Prostate gland (tissue), 2 donors: ENCODE results near the gene RHBDL3. TPM values are rescaled to one million over a fixed set of nuclear protein-coding genes. Genes with fewer than 3 reads are reported as not detected.
"Not testable (repeated sequence)": the region's sequence is repeated elsewhere in the genome, so short reads cannot be mapped to it uniquely, and the experiment has no call there.

Experiments used
- DNase-seq: peaks from one replicate; pipeline ENCODE4 v3.0.0-alpha.2; 2019; ENCODE audit warnings: low spot score
- H3K27ac ChIP-seq, 2 donors: fragments of 200-600 bp; sonication (generic); 2 replicates each; pipeline ENCODE4 v1.5.1; 2017 to 2019
- H3K27me3 ChIP-seq: fragments of 200-600 bp; sonication (generic); replicated peaks from 2 replicates; pipeline ENCODE4 v1.5.1; 2019; ENCODE audit not compliant: insufficient read depth
- H3K36me3 ChIP-seq, 2 donors: fragments of 200-600 bp; sonication (generic); 1 replicate in 1 of 2; 2 replicates in 1 of 2; pipeline versions ENCODE4 v1.5.1 to v1.8.1; 2017 to 2019
- H3K4me1 ChIP-seq: fragments of 200-600 bp; sonication (generic); replicated peaks from 2 replicates; pipeline ENCODE4 v1.5.1; 2019
- H3K4me3 ChIP-seq, 2 donors: fragments of 200-600 bp; sonication (generic); 2 replicates each; pipeline ENCODE4 v1.5.1; 2017 to 2019
- H3K9me3 ChIP-seq: fragments of 200-600 bp; sonication (generic); 2 replicates; pipeline ENCODE4 v1.5.1; 2017
- POLR2A ChIP-seq: fragments of 450-650 bp; IDR thresholded peaks from one replicate; pipeline ENCODE4 v1.6.1; 2016; ENCODE audit warnings: antibody characterized with exemption, mild to moderate bottlenecking
- POLR2AphosphoS5 ChIP-seq: sonication (generic); formaldehyde crosslinking; IDR thresholded peaks from one replicate; pipeline ENCODE4 v1.6.1; 2017; ENCODE audit warnings: antibody characterized with exemption
- WGBS: methylation state at CpG from one replicate; pipeline ENCODE4 v1.1.5; 2018; 5-methylcytosine and 5-hydroxymethylcytosine counted together
- intact Hi-C: fragments of 100-400 bp; cut with DNase I; formaldehyde crosslinking; loops from one replicate; pipeline ENCODE4 v1.14.2; 2022
- total RNA-seq, 2 donors: library from RNA; depleted of rRNA; stranded (reverse); fragments of >200 nt; gene quantifications; one replicate each; pipeline ENCODE4 v1.1.0, GENCODE V29; 2016
- TF ChIP-seq, protein P1 (sequence below), 4 experiments: fragments of 200-600 bp in 2 of 4; fragments of 450-650 bp in 2 of 4; sonication (generic) in 2 of 4; IDR thresholded peaks; 1 replicate in 3 of 4; 2 replicates in 1 of 4; pipeline ENCODE4 v1.5.1; 2016 to 2019; ENCODE audit warnings: antibody characterized with exemption in 4 of 4, mild to moderate bottlenecking in 2 of 4, moderate library complexity in 2 of 4

The RHBDL3 gene
- total RNA-seq, 2 donors from 2014 or later: 0.77 to 2.7 TPM

DNA sequence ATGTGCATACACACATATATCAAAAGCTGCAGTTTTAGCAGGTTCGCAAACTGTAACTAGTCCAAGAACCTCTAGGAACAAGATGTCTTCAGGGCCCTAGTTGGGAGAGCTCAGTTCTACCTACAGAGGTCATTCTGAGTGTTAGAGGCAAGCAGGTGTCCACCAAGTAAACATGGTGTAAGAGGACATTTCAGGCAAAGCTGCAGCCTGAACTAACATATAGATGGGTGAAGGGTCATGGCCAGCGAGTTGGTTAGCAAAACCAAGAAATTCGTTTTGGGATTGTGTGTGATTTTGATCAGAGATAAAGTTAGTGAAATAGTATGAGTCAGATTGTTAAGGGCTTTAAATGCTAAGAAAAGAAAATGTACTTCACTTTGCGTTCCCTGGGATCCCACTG lies 51.7 kb downstream of the RHBDL3 start:
- no peaks in the 10 kb centered on the region for H3K9me3 ChIP-seq
- no peaks in the 10 kb centered on the region for H3K36me3 ChIP-seq
- H3K27me3 ChIP-seq: no peaks in the 10 kb centered on the region
- no peak overlapping the region for H3K27ac ChIP-seq
- no peaks in the 10 kb centered on the region for H3K4me1 ChIP-seq
- no peak for DNase-seq
- intact Hi-C loops: no loop called here
- TF ChIP-seq POLR2A: no peak
- TF ChIP-seq POLR2AphosphoS5: no peak
- no peak overlapping the region for H3K4me3 ChIP-seq
- 83% methylated on average over 4 of the region's 4 CpGs for WGBS

DNA sequence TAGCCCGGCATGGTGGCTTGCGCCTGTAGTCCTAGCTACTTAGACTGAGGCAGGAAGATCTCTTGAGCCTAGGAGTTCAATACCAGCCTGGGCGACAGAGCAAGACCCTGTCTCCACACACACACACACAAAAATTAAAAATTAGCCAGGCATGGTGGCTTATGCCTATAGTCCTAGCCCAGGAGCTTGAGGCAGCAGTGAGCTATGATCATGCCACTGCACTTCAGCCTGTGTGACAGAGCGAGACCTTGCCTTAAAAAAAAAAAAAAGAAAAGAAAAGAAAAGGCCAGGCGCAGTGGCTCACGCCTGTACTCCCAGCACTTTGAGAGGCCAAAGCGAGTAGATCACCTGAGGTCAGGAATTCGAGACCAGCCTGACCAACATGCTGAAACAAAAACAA lies 52.4 kb downstream of the RHBDL3 start:
- no peaks in the 10 kb centered on the region for H3K9me3 ChIP-seq
- H3K4me3 ChIP-seq: no peak overlapping the region
- intact Hi-C loops: no loop called here
- TF ChIP-seq POLR2A (no peak), POLR2AphosphoS5 (no peak)
- TF ChIP-seq, protein P1, sequence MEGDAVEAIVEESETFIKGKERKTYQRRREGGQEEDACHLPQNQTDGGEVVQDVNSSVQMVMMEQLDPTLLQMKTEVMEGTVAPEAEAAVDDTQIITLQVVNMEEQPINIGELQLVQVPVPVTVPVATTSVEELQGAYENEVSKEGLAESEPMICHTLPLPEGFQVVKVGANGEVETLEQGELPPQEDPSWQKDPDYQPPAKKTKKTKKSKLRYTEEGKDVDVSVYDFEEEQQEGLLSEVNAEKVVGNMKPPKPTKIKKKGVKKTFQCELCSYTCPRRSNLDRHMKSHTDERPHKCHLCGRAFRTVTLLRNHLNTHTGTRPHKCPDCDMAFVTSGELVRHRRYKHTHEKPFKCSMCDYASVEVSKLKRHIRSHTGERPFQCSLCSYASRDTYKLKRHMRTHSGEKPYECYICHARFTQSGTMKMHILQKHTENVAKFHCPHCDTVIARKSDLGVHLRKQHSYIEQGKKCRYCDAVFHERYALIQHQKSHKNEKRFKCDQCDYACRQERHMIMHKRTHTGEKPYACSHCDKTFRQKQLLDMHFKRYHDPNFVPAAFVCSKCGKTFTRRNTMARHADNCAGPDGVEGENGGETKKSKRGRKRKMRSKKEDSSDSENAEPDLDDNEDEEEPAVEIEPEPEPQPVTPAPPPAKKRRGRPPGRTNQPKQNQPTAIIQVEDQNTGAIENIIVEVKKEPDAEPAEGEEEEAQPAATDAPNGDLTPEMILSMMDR (IDR thresholded peaks at IDR 0.05): no peak
- H3K27me3 ChIP-seq: no peaks in the 10 kb centered on the region
- H3K27ac ChIP-seq: no peak overlapping the region
- H3K36me3 ChIP-seq: no peaks in the 10 kb centered on the region
- no peak for DNase-seq
- no peaks in the 10 kb centered on the region for H3K4me1 ChIP-seq
- 92% methylated on average over 8 of the region's 8 CpGs for WGBS

DNA sequence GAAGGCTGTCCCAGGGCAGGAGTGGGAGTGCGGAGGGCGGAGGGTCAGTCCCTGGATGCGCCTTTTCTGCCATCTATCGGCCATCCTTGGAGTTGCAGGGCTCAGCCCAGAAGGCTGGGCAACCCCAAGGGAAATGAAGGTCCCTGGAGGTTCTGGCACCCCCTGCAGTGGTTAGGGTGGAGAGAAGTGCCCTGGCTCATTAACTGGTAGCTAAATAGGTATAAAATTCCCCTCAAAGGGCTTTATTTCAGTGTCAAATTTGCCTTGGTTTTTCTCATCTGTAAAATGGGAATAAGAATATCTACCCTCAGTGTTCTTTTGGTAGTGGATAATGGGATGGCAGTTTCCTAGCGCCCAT lies 53.9 kb downstream of the RHBDL3 start:
- H3K9me3 ChIP-seq: no peaks in the 10 kb centered on the region
- peak; percentile 64 for DNase-seq
- H3K27me3 ChIP-seq: no peaks in the 10 kb centered on the region
- TF ChIP-seq, protein P1 (IDR thresholded peaks at IDR 0.05): peak; percentile 70 to 95 (median 85)
- TF ChIP-seq POLR2A (no peak), POLR2AphosphoS5 (peak; percentile 7)
- H3K4me3 ChIP-seq: no peak overlapping the region
- no peaks in the 10 kb centered on the region for H3K4me1 ChIP-seq
- WGBS: 19% methylated on average over 5 of the region's 5 CpGs
- H3K27ac ChIP-seq: no peak overlapping the region
- no peaks in the 10 kb centered on the region for H3K36me3 ChIP-seq
- intact Hi-C loops: loop anchor here (1.0 kb wide), 1 partner anchor 68 kb away; no protein-coding TSS in a partner anchor

DNA sequence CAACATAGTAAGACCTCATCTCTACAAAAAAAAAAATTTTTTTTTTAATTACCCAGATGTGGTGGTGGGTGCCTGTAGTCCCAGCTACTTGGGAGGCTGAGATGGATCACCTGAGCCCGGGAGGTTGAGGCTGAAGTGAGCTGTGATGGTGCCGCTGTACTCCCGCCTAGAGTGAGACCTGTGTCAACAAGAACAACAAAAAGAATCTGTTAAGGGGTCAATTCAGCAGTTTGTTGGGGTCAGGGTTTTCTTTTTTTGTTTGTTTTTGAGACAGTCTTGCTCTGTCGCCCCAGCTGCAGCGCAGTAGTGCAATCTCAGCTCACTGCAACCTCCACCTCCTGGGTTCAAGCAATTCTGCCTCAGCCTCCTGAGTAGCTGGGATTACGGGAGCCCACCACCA lies 54.4 kb downstream of the RHBDL3 start:
- H3K27ac ChIP-seq, DNase-seq, H3K4me3 ChIP-seq, H3K4me1 ChIP-seq, H3K36me3 ChIP-seq, H3K27me3 ChIP-seq, H3K9me3 ChIP-seq, intact Hi-C loops: not testable (repeated sequence)
- WGBS: 95% methylated on average over 6 of the region's 6 CpGs

DNA sequence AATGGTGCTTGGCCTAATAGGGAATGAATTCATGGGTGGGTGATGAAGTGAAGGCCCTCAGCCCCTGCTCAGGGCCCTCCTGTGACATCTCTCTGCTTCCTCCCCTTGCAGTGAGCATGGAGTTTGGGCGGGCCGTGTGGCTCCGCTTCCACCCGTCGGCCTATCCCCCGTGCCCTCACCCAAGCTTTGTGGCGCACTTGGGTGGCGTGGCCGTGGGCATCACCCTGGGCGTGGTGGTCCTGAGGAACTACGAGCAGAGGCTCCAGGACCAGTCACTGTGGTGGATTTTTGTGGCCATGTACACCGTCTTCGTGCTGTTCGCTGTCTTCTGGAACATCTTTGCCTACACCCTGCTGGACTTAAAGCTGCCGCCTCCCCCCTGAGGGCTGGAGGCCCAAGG lies 55.2 kb downstream of the RHBDL3 start:
- 95% methylated on average over 15 of the region's 15 CpGs for WGBS
- no peaks in the 10 kb centered on the region for H3K27me3 ChIP-seq
- no peak for DNase-seq
- H3K9me3 ChIP-seq: no peaks in the 10 kb centered on the region
- intact Hi-C loops: no loop called here
- TF ChIP-seq POLR2A: no peak
- no peak for TF ChIP-seq POLR2AphosphoS5
- TF ChIP-seq, protein P1 (IDR thresholded peaks at IDR 0.05): no peak
- no peak overlapping the region for H3K4me3 ChIP-seq
- H3K27ac ChIP-seq: no peak overlapping the region
- no peaks in the 10 kb centered on the region for H3K36me3 ChIP-seq
- H3K4me1 ChIP-seq: no peaks in the 10 kb centered on the region

DNA sequence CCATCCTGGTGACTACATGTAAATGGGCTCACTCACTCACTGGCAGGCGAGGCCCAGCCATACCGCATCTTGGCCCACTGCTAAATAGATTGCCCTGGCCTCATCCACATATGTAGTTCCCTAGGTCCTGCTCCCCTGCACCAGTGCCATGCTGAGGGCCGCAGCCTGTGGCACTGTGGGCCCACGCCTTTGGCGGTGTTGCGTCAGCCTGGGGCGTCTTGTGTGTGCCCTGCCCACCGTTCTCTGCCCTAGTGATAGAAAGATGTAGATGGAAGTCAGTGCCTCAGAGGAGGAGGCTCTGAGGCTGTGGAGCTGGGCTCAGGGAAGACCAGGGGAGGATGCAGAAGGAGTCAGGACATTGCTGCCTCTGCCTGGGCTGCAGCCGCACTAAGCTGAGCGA lies 57.4 kb downstream of the RHBDL3 start:
- no peaks in the 10 kb centered on the region for H3K4me1 ChIP-seq
- H3K36me3 ChIP-seq: no peaks in the 10 kb centered on the region
- H3K27ac ChIP-seq: no peak overlapping the region
- H3K27me3 ChIP-seq: no peaks in the 10 kb centered on the region
- H3K4me3 ChIP-seq: no peak overlapping the region
- DNase-seq: no peak
- 94% methylated on average over 10 of the region's 10 CpGs for WGBS
- no peaks in the 10 kb centered on the region for H3K9me3 ChIP-seq
- TF ChIP-seq POLR2AphosphoS5 (no peak), POLR2A (no peak)
- TF ChIP-seq, protein P1 (IDR thresholded peaks at IDR 0.05): no peak
- intact Hi-C loops: no loop called here
